Activated CD4-positive, CD25-positive, alpha-beta regulatory T cell treated with anti-CD3 and anti-CD28 coated beads, Interleukin-2, amount 50 U/mL, for 16 hours (primary cell): ENCODE measurements around the gene BMAL1.
"Not testable (repeated sequence)": the region's sequence is repeated elsewhere in the genome, so short reads cannot be mapped to it uniquely, and the experiment has no call there.

Experiments
- DNase-seq: peaks from one replicate; pipeline ENCODE4 v3.0.0-alpha.2; 2020; ENCODE audit warnings: low read depth, low spot score

The BMAL1 gene

DNA sequence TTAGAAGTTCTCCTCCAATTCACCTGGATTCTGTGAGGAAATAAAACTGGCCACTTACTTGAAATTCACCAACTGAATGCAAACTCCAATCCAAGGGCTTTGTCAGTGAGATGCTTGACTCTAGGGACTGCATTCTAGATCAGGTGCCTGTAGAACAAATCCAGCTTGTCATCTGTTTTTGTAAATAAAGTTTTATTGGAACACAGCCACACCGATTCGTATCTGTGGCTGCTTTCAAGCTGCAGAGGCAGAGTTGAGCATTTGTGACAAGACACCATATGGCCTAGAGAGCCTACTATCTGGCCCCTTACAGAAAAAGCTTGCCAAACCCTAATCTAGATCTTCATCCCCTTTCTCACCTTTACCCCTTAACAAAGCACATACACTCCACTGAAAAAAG, 103.1 kb downstream of the BMAL1 start:
- DNase-seq = no peak

DNA sequence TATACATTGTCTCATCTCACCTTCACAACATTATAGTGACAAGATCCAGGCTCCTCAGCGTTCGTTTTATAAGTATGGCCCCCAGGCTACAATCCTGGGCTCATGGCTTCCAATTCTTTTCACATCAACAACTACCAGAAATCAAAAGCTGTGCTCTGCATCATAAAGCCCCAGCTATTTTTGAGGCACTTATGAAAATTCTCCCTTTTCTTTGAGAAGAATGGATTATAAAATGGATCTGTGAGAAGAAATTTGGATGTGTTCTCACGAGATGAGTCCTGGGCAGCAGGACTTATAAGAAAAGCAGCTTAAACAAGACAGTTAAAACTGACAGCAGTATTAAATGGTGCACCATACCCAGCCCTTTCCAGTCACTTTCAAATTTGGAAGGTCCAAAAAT, 105.2 kb downstream of the BMAL1 start:
- DNase-seq = no peak

DNA sequence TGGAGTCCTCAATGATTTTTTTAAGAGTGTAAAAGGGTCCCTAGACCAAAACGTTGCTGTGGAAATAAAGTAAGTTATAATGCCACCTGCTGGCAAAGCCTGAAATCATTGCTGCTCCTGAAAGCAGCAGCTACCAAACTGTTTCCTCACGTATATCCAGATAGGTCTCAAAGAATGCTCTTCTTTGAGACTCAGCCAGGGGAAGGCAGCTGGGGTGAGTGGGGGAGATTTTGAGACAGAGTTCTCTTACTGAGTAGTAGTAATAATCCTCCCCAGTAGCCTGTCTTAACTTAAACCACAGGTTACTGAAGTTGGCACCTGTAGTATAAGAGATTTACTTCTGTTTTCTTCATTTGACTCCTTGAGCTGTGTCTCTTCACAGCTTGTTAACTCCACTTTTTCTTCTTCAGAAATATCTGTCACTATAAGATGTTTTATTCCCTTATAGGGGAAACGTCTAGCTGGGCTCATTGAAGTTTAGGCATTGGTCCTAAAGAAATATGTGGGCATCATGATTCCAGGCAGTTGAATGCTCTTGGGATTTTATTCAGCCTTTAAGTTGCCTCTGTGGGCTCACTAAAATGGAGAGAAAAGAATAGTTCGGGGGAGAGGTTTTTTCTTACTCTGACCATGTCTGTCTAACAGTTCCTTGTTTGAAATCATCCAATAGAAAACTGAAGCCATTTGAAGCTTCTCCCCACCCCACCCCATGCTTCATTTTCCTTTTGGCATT, 107.5 kb downstream of the BMAL1 start:
- no peak for DNase-seq

DNA sequence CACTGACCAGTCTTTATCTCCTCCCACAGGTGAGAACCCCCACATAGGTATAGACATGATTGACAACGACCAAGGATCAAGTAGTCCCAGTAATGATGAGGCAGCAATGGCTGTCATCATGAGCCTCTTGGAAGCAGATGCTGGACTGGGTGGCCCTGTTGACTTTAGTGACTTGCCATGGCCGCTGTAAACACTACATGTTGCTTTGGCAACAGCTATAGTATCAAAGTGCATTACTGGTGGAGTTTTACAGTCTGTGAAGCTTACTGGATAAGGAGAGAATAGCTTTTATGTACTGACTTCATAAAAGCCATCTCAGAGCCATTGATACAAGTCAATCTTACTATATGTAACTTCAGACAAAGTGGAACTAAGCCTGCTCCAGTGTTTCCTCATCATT, 109.0 kb downstream of the BMAL1 start:
- no peak for DNase-seq

DNA sequence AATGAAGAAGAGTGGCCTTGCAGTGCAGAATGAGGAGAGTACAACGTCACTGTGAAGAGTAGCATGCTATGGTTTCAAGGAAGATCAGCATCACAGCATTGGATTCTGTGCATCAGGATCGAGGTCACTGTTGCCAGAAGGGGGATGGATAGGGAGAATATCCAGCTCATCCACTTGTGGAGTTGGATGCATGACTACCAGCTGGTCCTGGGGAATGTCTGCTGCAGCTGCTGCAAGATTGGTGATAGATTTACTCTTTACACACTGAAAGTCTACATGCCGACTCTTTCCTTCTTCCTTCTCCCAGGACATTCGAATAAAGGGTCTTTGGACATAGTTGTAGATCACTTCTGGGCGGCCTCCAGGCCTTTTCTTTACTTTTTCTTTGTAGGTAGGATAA, 111.2 kb downstream of the BMAL1 start:
- no peak for DNase-seq

DNA sequence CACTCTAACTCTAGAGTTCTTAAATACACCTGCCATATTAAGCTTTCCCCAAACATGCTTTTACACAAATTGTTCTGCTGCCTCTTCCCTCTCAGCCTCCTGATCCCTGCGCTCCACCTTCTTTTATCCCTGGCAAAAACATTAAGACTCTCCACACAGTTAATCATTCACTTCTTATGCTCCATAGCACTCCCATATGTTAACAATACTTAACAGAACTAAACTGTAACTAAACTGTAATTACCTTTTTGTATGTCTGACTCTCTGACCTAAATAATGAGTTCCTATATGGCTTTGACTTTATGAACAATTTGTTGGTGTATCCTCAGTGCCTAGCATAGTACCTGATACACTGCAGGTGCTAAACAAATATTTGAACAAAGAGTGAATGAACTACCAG, 113.6 kb downstream of the BMAL1 start:
- no peak for DNase-seq

DNA sequence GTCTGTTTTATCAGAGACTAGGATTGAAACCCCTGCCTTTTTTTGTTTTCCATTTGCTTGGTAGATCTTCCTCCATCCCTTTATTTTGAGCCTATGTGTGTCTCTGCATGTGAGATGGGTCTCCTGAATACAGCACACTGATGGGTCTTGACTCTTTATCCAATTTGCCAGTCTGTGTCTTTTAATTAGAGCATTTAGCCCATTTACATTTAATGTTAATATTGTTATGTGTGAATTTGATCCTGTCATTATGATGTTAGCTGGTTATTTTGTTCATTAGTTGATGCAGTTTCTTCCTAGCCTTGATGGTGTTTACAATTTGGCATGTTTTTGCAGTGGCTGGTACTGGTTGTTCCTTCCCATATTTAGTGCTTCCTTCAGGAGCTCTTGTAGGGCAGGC, 120.7 kb downstream of the BMAL1 start:
- not testable (repeated sequence) for DNase-seq

DNA sequence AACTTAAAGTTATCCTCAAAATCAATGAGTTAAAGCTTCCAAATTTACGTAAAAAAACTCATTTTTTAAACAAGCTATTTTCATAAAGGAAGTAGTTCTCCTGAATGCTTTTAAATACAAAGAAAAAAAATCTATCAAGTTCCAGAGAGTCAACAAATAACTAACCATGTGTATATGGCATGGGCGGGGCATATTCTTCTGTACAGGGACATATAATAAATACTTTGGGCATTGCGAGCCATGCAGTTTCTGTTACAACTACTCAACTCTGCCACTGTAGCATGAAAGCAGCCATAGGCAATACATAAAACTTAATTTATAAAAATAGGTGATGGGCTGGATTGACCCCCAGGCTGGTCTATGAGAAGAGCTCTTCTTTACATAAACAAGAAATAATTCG, 127.6 kb downstream of the BMAL1 start:
- DNase-seq = no peak

DNA sequence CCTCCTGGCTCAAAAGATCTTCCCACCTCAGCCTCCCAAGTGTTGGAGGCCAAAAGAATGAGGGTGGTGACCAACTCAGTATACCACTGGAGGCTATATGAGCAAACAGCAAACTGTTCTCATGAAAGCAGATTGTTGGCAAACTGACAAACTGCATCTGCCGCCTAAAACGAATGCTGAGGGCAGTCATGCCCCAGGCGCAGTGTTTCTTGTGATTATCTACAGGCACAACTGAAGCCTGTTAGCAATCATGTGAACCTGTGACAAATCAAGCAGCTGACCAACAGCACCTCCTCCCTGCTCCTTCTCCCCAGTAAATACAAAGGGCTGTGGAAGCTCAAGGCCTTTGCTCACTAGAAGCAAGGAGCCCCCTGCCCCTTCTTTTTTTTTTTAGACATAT, 137.6 kb downstream of the BMAL1 start:
- no peak for DNase-seq

DNA sequence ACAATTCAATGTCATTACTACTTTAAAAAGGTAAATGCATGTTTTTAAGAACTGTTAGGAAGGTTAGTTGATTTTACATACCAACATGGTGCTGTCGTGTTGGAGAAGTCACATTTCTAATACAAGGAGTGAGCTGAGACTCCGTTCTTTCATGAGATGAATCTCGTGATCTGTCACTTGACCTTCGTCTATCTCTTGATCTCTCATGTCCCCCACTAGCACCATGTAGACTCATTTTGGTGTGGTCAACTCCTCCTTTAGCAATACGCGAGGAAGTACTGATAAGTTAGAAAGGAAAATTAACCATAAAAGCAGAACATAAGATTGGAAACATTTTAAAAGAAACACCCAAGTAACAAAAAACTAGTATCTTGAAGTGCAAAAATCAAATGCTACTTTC, 144.0 kb downstream of the BMAL1 start:
- no peak for DNase-seq

DNA sequence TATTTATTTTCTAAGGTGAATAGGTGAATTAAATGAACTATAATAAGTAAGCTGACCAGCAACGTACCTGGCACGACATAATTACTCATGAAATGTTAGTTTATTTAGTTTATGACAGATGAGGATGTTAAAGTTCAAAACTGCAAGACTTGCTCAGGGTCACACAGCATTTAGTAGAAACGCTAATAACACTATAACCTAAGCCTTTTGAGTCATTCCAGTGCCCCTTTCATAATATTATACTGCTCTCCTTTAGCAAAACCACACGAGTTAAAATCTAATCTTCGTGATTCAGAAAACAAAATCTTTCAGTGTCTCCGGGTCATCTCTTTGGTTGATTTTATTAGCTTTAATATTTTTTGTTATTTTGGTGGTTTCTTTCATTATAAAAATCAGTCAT, 145.8 kb downstream of the BMAL1 start:
- DNase-seq = no peak

DNA sequence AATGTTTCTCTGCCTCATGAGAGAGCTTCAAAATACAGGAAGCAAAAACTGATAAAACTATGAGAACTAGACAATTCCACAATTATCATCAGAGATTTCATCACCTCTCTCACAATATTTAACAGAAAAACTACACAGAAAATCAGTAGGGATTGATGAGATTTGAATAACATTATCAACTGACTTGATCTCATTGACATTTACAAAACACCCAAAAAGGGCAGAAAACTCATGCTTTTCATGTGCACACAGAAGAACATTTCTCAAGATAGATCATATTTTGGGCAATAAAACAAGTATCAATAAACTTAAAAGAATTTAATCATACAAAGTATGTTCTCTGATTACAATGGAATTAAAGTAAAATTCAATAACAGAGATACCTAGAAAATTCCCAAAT, 149.8 kb downstream of the BMAL1 start:
- DNase-seq = no peak

DNA sequence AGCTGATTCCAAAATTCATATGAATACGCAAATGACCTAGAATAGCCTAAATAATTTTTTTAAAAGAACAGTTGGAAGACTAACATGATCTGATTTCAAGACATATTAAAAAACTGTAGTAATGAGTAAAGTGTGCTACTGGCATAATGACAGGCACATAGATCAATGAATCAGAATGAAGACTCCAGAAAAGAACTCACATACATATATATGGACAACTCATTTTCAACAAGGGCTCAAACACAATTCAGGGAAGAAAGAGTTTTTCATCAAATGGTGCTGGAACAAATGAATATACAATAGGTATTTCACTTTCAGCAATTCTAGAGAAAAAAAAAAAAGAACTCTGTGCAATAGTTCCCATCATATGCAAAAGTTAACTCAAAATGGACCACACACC, 151.7 kb downstream of the BMAL1 start:
- DNase-seq = no peak

DNA sequence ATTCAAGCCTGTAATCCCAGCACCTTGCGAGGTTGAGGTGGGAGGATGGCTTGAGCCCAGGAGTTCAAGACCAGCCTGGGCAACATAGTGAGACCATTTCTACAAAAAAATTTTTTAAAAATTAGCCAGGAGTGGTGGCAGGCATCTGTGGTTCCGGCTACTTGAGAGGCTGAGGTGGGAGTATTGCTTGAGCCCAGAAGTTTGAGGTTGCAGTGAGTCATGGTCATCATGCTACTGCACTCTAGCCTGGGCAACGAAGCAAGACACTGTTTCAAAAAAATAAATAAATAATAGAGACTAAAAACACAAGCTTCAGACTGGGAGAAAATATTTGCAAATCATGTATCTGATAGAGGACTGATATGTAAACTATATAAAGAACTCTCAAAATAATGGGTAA, 152.2 kb downstream of the BMAL1 start:
- no peak for DNase-seq

DNA sequence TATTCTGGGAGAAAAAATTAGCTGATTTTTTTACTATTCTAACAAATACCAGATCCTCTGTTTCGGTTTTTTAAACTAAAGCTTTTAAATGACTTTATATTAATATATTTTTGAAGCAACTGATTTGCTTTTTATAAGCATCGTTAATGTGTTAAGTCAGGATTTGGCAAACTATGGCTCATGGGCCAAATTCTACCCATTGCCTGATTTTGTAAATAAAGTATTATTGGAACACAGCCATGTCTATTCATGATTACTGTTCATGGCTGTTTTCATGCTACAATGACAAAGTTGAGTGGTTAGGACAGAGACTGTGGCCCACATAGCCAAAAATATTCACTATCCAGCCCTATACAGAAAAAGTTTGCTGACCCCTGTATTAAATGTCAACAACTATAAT, 155.8 kb downstream of the BMAL1 start:
- DNase-seq = no peak

DNA sequence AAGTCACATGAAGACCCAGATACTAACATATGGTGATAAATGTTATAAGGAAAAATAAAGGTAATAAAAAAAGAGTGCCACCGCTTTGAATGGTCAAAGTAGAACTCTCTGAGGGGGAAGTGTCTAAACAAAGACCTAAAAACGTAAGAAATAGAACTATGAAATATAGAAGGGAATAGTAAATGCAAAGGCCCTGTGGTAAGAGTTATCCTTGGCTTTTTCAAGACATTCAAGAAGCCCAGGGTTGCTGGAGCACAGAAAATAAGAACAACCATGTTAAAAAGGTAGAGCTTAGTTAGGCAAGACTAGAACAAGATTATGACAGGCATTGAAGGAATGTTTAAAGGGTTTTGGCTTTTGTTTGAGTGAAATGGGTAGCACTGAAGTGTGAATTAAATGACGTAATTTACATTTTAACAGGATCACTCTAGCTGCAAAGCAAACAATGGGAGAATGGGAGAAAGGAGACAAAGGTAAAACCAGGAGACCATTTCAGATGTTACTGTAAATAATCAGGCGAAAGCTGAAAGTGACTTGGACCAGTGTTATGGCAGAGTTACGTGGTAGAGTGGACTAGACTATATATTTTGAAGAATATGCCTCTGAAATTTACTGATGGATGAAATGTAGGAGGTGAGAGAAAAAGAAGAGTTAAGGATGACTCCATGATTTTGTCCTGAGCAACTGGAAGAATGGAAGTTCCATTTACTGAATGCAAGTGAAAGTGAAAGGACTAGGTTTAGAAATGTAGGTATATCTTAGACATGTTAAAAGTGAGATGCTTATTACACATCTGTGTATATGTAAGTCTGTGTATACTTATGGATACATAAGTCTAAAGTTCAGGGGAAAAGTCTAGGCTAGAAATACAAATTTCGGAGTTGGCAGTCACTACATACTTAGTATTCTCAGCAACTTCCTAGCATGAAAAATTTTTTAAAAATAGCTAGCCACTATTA, 156.9 kb downstream of the BMAL1 start:
- DNase-seq = no peak

DNA sequence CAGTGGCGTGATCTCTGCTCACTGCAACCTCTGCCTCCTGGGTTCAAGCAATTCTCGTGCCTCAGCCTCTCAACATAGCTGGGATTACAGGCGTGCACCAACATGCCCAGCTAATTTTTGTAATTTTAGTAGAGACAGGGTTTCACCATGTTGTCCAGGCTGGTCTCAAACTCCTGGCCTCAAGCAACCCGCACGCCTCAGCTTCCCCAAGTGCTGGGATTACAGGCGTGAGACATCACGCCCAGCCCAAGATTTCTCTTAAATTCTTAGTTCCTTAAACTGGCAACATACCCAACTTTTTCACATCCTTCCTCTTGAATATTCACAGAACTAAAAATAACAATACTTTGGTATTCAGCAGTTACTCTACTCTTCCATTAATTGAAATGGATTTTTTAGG, 159.2 kb downstream of the BMAL1 start:
- not testable (repeated sequence) for DNase-seq
